NCI-H1048 (cell line): Measurements from ENCODE around the gene CD52.

Source experiments
- DNase-seq: peaks from one replicate; lab custom pipeline; 2025; lab: John Stamatoyannopoulos, UW

CD52 gene, protein sequence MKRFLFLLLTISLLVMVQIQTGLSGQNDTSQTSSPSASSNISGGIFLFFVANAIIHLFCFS

DNA sequence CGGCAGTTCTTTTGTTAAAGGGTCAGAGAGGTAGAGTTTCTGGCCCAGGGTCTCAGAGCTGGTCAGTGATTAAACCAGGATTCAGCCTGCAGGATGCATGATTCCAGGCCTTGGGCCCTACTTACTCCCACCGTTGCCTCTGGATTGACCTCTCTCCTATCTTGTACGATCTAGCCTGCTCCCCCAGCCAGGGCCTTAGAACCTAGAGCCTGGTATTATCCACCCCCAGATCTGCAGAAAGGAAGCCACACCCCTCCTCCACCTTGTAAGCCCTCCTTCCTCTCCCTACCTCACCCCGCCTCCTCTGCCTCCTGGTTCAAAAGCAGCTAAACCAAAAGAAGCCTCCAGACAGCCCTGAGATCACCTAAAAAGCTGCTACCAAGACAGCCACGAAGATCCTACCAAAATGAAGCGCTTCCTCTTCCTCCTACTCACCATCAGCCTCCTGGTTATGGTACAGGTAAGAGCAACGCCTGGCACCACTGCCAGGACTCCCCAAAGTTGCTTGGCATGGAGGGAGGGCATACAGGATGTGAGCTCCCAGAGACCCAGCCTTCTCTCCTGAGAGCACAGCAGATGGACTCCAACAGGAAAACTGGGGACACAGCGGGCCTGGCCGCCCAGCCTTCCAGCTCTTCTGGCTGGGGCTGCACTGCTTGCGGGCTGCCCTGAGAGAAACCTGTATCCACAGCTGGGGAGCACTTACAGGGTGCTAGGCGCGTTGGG lies at the start of gene CD52:
TSS of gene CD52 (plus strand) at position 347 of the 726 bp plus-strand sequence. CDS start at position 407, 60 bp downstream.
- DNase-seq, result no peak

DNA sequence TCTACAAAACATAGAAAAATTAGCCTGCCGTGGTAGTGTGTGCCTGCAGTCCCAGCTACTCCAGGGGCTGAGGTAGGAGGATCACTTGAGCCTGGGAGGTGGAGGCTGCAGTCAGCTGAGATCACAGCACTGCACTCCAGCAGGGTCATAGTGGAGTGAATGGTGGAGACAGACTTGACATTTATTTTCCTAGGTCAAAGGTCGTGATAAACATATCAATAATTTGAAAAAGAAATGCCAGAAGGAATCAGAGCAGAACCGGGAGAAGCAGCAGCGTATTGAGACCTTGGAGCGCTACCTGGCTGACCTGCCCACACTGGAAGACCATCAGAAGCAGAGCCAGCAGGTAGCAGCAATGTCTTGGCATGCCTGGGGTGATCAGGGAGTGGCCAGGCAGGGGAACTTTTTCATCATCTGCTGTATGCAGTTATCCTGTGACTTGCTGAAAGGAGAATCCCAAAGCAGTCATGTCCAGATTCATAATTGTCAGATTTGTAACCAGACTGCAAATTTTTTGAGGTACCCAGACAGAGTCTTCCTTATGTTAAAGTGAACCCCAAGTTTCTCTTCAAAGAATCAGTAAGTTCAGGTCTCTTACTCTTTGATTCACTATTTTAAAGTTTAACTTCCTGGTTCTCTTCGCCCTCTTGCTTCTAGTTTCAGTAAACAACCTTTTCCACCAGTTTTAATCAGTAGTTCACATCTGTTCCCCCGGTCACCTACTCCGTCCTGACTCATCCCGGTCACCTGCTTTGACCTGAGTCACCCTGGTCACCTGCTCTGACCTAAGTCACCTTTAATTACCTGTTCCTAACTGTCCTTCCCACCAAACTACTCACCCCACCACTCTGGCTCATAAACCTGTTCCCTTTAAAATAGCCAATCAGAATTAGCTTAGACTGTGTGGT lies 49.2 kb upstream of the CD52 start:
- DNase-seq, result no peak

- no peak for DNase-seq
These were observed 48.6 kb upstream of the CD52 start for GRCh38 chr1:26269198-26269550.

GRCh38 chr1:26274801-26275425 lies 42.8 kb upstream of the CD52 start:
- DNase-seq, result no peak

DNA sequence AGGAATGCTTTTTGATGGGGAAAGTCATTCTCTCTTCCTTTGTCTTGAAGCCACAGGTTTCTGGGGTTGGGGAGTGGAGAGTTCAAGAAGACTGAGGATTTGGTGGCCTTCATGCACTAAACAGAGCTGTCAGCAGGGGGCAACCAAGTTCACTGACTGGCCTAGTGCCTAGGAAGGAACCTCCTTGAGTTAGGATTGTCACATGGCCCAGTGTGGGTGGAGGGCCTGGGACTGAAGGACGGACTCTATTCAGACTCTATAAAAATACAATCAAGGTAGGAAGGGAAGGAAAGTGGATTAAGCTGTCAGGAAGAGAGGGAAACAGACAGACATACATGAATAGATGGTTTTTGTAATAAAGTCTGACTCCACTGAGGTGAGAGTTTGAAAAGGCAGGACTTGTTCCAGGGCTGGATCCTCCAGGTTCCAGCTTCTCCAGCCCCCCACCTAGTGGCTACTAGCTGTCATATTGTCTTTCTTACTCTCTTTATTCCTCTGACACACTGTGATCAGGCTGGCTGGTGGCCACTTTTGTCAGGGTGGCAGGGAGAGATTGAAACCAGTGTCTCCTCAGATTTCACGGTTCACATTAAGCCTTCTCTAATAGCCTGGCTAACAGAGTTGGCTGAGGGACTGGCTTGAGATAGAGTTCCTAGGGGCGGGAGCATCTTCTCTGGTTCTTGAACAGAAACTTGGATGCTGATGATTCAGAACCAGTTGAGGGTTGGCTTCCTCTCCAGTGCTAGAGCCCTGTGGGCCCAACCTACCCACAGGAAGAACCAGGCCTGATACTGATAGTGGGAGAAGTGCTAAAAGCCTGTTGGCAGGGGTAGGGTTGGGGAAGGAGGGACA lies 42.0 kb upstream of the CD52 start:
- DNase-seq, result no peak

- DNase-seq, result no peak
These were observed 41.3 kb upstream of the CD52 start for GRCh38 chr1:26276432-26276838.

DNA sequence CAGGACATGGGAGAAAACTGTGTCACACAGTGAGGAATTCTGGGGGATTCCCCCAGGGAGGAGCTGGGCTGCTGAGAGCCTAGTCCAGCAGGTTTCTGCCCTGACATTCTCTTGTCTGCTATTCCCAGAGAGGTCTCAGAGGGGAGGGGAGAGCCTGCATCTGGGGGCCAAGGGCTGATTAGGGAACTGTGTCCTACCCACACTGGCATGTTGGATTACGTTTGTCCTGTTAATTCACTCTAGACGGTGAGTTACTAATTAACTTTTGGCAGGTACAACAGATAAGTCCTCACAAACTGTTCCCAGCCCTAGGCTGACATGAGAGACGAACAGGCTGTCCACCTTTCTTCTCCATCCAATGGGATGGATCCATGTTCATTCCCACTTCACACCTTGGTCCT lies 40.5 kb upstream of the CD52 start:
- DNase-seq, result no peak

DNA sequence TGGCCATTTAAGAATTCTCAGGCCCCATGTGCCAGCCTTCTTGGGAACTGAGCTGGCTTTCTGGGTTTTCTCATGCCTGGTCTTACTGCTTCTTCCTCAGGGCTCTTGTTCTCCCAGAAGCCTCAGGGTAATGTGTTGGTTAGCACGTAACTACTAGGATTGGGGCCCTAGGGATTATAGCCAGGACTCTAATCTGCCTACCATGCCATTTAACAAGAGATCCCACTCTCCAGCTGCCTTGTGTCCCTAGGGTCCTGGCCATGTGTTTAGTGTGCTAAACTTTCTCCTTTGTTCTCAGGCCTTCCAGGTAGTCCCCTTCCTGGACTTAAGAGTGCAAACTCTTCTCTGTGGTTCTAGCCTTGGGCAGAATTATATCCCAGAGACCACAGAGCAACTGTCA lies 40.0 kb upstream of the CD52 start:
- DNase-seq, result no peak

DNA sequence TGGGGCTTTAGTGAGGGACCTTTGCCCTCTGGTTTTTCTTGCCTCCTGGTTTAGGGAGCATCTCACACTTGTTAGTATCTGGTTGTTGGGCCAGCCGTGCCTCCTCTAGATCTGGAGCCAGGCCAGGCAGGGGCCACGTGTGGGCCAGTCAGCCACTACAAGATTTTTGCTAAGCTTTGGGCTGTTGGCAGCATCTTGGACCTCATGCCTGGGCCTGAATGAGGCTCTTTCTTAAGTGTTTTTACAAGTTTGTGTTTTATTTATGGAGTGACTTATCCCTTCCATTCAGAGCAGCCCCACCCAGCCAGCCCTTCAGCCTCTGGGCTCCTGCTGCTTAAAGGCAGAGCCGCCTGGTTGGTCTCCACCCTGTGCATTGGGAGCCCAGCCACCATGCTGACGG lies 39.5 kb upstream of the CD52 start:
- DNase-seq, result no peak

DNA sequence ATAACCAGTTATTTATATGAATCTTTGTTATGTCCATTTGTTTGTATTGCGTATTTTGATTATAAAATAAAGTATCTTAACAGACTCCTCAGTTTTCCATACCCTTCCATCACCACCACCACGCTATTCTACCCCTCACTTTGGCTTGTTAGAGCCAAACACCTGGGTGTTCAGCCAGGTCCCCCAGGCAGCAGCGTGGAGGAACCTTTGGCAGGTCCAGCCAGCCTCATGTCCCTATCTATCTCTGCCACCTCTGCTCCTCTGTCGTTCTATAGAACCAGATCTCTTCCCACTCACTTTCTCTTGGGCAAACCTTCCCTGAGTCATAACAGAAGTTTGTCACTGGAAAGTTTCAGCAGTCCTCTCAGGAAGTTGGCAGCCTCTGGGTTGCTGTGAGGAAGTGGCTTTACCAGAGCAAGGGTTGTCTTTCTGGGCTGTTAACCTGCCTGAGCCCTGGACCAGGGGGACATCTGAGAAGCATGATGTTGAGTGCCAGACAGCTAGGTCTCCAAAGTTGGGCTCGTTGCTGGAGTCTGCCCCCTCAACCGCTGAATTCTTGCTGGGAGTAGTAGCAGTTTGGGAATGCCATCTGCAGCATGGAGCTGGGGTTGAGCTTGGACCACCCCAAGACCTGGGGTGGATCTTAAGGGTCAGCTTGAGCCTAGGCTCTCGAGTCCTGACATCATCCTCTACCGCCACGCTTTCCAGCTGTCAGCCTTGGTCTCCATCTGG lies 38.9 kb upstream of the CD52 start:
- DNase-seq, result no peak

- DNase-seq, result peak; percentile 46
These were observed 38.1 kb upstream of the CD52 start, which contains the start of gene SH3BGRL3 for GRCh38 chr1:26279456-26280332. TSS of gene SH3BGRL3 (plus strand) at chr1:26280086. CDS start at chr1:26280156, 70 bp downstream.

DNA sequence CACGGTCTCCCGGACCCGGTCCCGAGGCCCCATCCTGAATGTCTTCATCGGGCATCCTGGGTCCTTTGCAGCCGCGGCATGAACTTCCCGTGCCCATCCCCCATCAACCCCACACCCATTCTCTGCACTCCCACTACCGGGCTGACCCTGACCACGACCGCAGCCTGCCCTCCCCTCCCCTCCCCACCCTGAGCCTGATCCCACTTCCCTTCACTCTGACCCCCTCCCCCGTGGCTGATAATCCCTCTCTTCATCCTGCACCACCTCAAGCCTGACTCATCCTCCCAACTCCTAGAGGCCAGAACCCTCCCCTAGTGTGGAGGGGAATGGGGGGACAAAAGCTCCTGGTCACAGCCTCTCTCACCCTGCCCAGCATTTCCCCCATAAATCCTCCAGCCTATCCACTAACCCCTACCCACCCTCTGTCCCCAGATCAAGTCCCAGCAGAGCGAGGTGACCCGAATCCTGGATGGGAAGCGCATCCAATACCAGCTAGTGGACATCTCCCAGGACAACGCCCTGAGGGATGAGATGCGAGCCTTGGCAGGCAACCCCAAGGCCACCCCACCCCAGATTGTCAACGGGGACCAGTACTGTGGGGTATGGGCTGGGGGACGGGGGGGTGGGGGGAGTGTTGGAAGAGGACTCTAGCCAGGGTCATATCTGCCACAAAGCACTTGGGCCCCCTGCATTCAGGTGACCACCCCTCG lies 37.3 kb upstream of the CD52 start:
- DNase-seq, result no peak

- no peak for DNase-seq
These were observed 36.4 kb upstream of the CD52 start for GRCh38 chr1:26281091-26281958.

DNA sequence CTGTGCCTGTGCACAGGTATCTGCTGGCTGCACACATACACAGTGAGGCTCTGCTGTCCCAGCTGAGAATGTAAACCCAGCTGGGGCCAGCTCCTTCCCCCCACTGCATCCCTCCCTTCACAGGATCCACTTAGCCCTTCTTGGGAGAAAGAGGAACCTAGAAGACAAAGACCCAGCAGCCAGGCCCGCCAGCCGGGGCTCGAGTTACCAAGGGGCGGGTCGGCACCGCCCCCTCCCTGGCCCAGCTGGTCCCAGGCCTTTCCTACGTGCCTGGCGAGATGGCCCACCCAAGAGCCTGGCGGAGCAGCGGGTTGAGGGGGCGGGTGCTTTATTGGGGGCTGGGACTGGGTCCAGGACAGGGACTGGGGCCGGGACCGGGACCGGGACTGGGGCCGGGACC lies 35.8 kb upstream of the CD52 start:
- no peak for DNase-seq

DNA sequence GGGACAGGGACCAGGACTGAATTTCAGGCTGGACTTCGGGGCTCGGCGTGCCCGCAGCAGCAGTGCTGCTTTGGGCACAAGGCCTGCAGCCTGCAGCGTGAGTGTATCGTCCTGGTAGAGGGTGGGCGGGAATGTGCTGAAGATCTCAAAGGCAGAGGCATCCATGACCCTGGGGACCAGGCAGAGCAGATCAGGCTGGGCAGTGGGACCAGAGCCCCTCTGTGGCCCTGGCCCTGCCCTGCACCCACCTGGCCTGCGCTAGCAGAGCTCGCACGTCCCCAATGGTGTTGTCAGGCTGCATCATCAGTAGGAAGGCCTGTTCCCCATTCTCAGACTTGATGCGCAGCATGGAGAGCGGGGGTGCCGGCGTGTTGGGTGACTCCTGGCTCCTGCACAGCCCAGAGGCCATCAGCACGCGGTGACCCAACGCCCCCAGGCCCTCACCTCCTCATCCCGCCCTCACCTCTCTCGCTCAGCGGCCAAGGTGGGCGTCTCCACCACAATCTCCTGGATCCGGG lies 35.3 kb upstream of the CD52 start:
- no peak for DNase-seq

- DNase-seq, result no peak
These were observed 34.4 kb upstream of the CD52 start for GRCh38 chr1:26283279-26283853.

DNA sequence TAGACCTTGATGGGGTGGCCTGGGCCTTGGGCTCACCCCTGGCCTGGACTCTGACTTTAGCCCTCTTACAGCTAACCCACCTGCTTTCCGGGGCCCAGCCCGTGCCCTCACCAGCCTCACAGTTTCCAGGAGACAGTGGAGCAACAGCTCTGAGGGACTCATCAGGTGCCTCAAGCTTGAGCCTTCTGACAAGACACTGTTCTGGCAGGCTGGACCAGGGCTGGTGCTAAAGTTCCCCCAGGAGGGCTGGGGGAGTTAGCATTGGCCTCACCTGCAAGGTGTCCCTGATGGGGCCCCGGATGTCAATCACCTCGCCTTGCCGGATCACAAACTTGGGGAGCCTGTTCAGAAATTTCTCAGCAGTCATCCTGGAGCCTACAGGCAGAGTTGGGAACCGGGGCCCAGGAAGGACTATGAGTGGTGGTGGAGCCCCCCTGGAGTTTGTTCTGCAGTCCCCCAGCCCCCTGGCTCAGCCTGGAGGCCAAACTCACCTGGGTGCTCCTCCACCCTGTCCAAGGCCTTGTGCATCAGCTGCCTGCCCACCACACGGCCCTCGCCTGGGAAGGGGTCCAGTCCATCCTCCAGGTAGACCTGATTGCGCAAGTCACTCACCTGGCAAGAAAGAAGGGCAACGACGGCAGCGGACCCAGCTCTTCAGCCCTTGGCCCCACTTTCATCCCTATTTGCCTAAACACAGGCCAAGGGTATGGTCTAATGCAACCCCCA lies 33.7 kb upstream of the CD52 start:
- no peak for DNase-seq
